ENCODE measurements around the gene TSPAN18.

- TF ChIP-seq CTCF (IDR thresholded peaks at IDR 0.05) (no peak), POLR2A (IDR thresholded peaks at IDR 0.05) (no peak)
These were observed 154.2 kb downstream of the TSPAN18 start for GRCh38 chr11:44880953-44881352.

Measured in gastroesophageal sphincter (tissue), 3 donors.